Measurements from ENCODE around the gene IGSF23.
"Not testable (repeated sequence)": the region's sequence is repeated elsewhere in the genome, so short reads cannot be mapped to it uniquely, and the experiment has no call there.

The IGSF23 gene

GRCh38 chr19:44611812-44612295 is 1.5 kb upstream of the IGSF23 start:
- no peak for DNase-seq (ENCODE audit: low read depth)

- no peak for DNase-seq (ENCODE audit: low read depth)
Measured at GRCh38 chr19:44614313-44614712, 950 bp downstream of the IGSF23 start.

GRCh38 chr19:44615863-44616247 is 2.5 kb downstream of the IGSF23 start:
- DNase-seq (ENCODE audit: low read depth), result no peak

- no peak for DNase-seq (ENCODE audit: low read depth)
Measured at GRCh38 chr19:44617110-44617880, 3.9 kb downstream of the IGSF23 start.

GRCh38 chr19:44618640-44619357 is 5.4 kb downstream of the IGSF23 start:
- DNase-seq (ENCODE audit: low read depth), result no peak

- DNase-seq (ENCODE audit: low read depth), result no peak
Measured at GRCh38 chr19:44620667-44621066, 7.3 kb downstream of the IGSF23 start.

GRCh38 chr19:44621367-44621766 is 8.0 kb downstream of the IGSF23 start:
- no peak for DNase-seq (ENCODE audit: low read depth)

- peak; percentile 69 for DNase-seq (ENCODE audit: low read depth)
Measured at GRCh38 chr19:44623080-44623479, 9.7 kb downstream of the IGSF23 start.

GRCh38 chr19:44623626-44624025 is 10.3 kb downstream of the IGSF23 start:
- DNase-seq (ENCODE audit: low read depth), result no peak

GRCh38 chr19:44624840-44625354 is 11.5 kb downstream of the IGSF23 start:
- DNase-seq (ENCODE audit: low read depth), result no peak

GRCh38 chr19:44625637-44626036 is 12.3 kb downstream of the IGSF23 start:
- DNase-seq (ENCODE audit: low read depth), result not testable (repeated sequence)

- DNase-seq (ENCODE audit: low read depth), result peak; percentile 80
Measured at GRCh38 chr19:44626048-44626624, 12.8 kb downstream of the IGSF23 start.

- no peak for DNase-seq (ENCODE audit: low read depth)
Measured at GRCh38 chr19:44627631-44628030, 14.3 kb downstream of the IGSF23 start.

GRCh38 chr19:44628793-44629192 is 15.4 kb downstream of the IGSF23 start:
- DNase-seq (ENCODE audit: low read depth), result no peak

- not testable (repeated sequence) for DNase-seq (ENCODE audit: low read depth)
Measured at GRCh38 chr19:44631611-44632010, 18.2 kb downstream of the IGSF23 start.

- not testable (repeated sequence) for DNase-seq (ENCODE audit: low read depth)
Measured at GRCh38 chr19:44634058-44634457, 20.7 kb downstream of the IGSF23 start.

GRCh38 chr19:44634785-44635184 is 21.4 kb downstream of the IGSF23 start:
- no peak for DNase-seq (ENCODE audit: low read depth)

GRCh38 chr19:44635581-44636438 is 22.4 kb downstream of the IGSF23 start:
- DNase-seq (ENCODE audit: low read depth), result peak; percentile 59

GRCh38 chr19:44636439-44637389 is 23.4 kb downstream of the IGSF23 start:
- DNase-seq (ENCODE audit: low read depth), result no peak

GRCh38 chr19:44637390-44637764 is 24.0 kb downstream of the IGSF23 start:
- no peak for DNase-seq (ENCODE audit: low read depth)

- peak; percentile 85 for DNase-seq (ENCODE audit: low read depth)
Measured at GRCh38 chr19:44640518-44640917, 27.2 kb downstream of the IGSF23 start.

Data from fibroblast of gingiva (primary cell).